H1 (cell line): ENCODE measurements around the gene SNHG17. TPM values are rescaled to one million over a fixed set of nuclear protein-coding genes. Genes with fewer than 3 reads are reported as not detected.

Experiments
- CTCF ChIA-PET: fragments of 300-600 bp; sonication (Branson Sonifier 250); formaldehyde crosslinking; loops from one replicate; lab custom pipeline; 2021; ENCODE audit not compliant: partially characterized antibody; lab: Charles Lee
- POLR2A ChIA-PET: fragments of 300-600 bp; sonication (Branson Sonifier 250); formaldehyde crosslinking; loops from one replicate; lab custom pipeline; 2021; ENCODE audit warnings: inconsistent platforms; ENCODE audit not compliant: partially characterized antibody; lab: Charles Lee
- DNase-seq, 2 experiments: peaks; one replicate each; pipeline versions ENCODE4 v3.0.0 to v3.0.0-alpha.2; 2010 to 2022; ENCODE audit warnings: low spot score in 2 of 2, low read depth in 1 of 2, mixed read lengths in 1 of 2
- FAIRE-seq: peaks from 2 replicates; lab custom pipeline; 2011; peaks lifted over from hg19 to GRCh38; lab: Jason Lieb, UNC
- H2AFZ ChIP-seq: 2 replicates; pipeline ENCODE4 v1.8.1; 2012; ENCODE audit warnings: low read length, inconsistent platforms
- H2AK5ac ChIP-seq: 2 replicates; pipeline ENCODE4 v1.6.1; 2013; ENCODE audit warnings: low read depth, low read length
- H2BK120ac ChIP-seq: replicated peaks from 2 replicates; pipeline ENCODE3; 2013; ENCODE audit warnings: low read depth, low read length, inconsistent platforms
- H2BK12ac ChIP-seq: 2 replicates; pipeline ENCODE4 v1.6.1; 2013; ENCODE audit warnings: low read depth, low read length
- H2BK15ac ChIP-seq: 2 replicates; pipeline ENCODE4 v1.6.1; 2013; ENCODE audit warnings: low read length
- H2BK20ac ChIP-seq: 2 replicates; pipeline ENCODE4 v1.6.1; 2013; ENCODE audit warnings: low read length
- H2BK5ac ChIP-seq: 2 replicates; pipeline ENCODE4 v1.6.1; 2013; ENCODE audit warnings: low read depth, low read length
- H3K14ac ChIP-seq: 2 replicates; pipeline ENCODE4 v1.6.1; 2013; ENCODE audit warnings: inconsistent platforms; ENCODE audit not compliant: insufficient read length
- H3K18ac ChIP-seq: 2 replicates; pipeline ENCODE4 v1.6.1; 2013; ENCODE audit warnings: low read length; ENCODE audit errors: extremely low read depth
- H3K23ac ChIP-seq: 2 replicates; pipeline ENCODE4 v1.6.1; 2013; ENCODE audit warnings: inconsistent platforms; ENCODE audit not compliant: insufficient read length
- H3K23me2 ChIP-seq: 2 replicates; pipeline ENCODE4 v1.6.1; 2013; ENCODE audit warnings: low read depth, low read length
- H3K27ac ChIP-seq: 2 replicates; pipeline ENCODE4 v1.6.1; 2011; ENCODE audit warnings: low read depth, low read length, inconsistent platforms
- H3K27me3 ChIP-seq, 4 experiments: replicated peaks in 1 of 4; 1 replicate in 1 of 4; 2 replicates in 3 of 4; pipeline versions ENCODE4 v1.6.1 to v1.8.1; 2011 to 2013; ENCODE audit warnings: low read length in 3 of 4, mild to moderate bottlenecking in 3 of 4, inconsistent platforms in 2 of 4, mixed read lengths in 2 of 4, moderate library complexity in 1 of 4; ENCODE audit not compliant: control insufficient read depth in 3 of 4, insufficient read depth in 3 of 4; ENCODE audit errors: extremely low read depth in 1 of 4
- H3K36me3 ChIP-seq, 4 experiments: 2 replicates each; pipeline versions ENCODE4 v1.6.1 to v1.8.1; 2011 to 2013; ENCODE audit warnings: mild to moderate bottlenecking in 4 of 4, low read length in 3 of 4, moderate library complexity in 2 of 4, control low read depth in 1 of 4, inconsistent platforms in 1 of 4; ENCODE audit not compliant: insufficient read depth in 4 of 4, control insufficient read depth in 2 of 4
- H3K4ac ChIP-seq: replicated peaks from 2 replicates; pipeline ENCODE3; 2013; ENCODE audit warnings: low read length, low read depth, mixed read lengths, inconsistent platforms; ENCODE audit not compliant: insufficient read length
- H3K4me1 ChIP-seq, 4 experiments: replicated peaks in 1 of 4; 1 replicate in 1 of 4; 2 replicates in 3 of 4; pipeline versions ENCODE4 v1.6.1 to v1.8.1; 2011 to 2013; ENCODE audit warnings: low read length in 3 of 4, inconsistent platforms in 2 of 4, mixed read lengths in 1 of 4; ENCODE audit not compliant: insufficient read depth in 4 of 4, control insufficient read depth in 3 of 4
- H3K4me2 ChIP-seq, 2 experiments: 2 replicates each; pipeline versions ENCODE4 v1.6.1 to v1.8.1; 2011 to 2013; ENCODE audit warnings: low read depth in 2 of 2, low read length in 2 of 2, control low read depth in 1 of 2, inconsistent platforms in 1 of 2, mild to moderate bottlenecking in 1 of 2; ENCODE audit not compliant: insufficient read depth in 1 of 2
- H3K4me3 ChIP-seq, 4 experiments: fragments of 200-600, 300-600 bp in 1 of 4; sonication (generic), shearing (Covaris generic), sonication (Bioruptor Twin) in 1 of 4; 2 replicates each; pipeline versions ENCODE4 v1.5.1 to v1.8.1; 2011 to 2016; ENCODE audit warnings: low read length in 4 of 4, low read depth in 3 of 4, control low read depth in 2 of 4, inconsistent platforms in 2 of 4, mild to moderate bottlenecking in 2 of 4, mixed read lengths in 1 of 4, moderate library complexity in 1 of 4; ENCODE audit not compliant: insufficient read depth in 2 of 4; ENCODE audit errors: extremely low read depth in 1 of 4
- H3K56ac ChIP-seq: replicated peaks from 2 replicates; pipeline ENCODE3; 2013; ENCODE audit warnings: low read depth, mild to moderate bottlenecking, mixed read lengths, low read length, inconsistent platforms; ENCODE audit not compliant: insufficient read length
- H3K79me1 ChIP-seq: 2 replicates; pipeline ENCODE4 v1.6.1; 2013; ENCODE audit warnings: low read depth, low read length, control low read depth
- H3K79me2 ChIP-seq, 2 experiments: 2 replicates each; pipeline versions ENCODE4 v1.6.1 to v1.8.1; 2012 to 2013; ENCODE audit warnings: low read length in 2 of 2, mild to moderate bottlenecking in 2 of 2, inconsistent platforms in 1 of 2; ENCODE audit not compliant: insufficient read depth in 2 of 2, control insufficient read depth in 1 of 2
- H3K9ac ChIP-seq, 4 experiments: replicated peaks in 1 of 4; 1 replicate in 1 of 4; 2 replicates in 3 of 4; pipeline versions ENCODE4 v1.6.1 to v1.8.1; 2011 to 2013; ENCODE audit warnings: low read depth in 3 of 4, low read length in 3 of 4, control low read depth in 2 of 4, mild to moderate bottlenecking in 2 of 4, moderate library complexity in 2 of 4, inconsistent platforms in 1 of 4; ENCODE audit errors: extremely low read depth in 1 of 4
- H3K9me3 ChIP-seq, 2 experiments: 2 replicates each; pipeline versions ENCODE4 v1.6.1 to v1.8.1; 2012 to 2013; ENCODE audit warnings: mild to moderate bottlenecking in 2 of 2, moderate library complexity in 2 of 2, control low read depth in 1 of 2, inconsistent platforms in 1 of 2, low read depth in 1 of 2, low read length in 1 of 2, mixed read lengths in 1 of 2; ENCODE audit not compliant: insufficient read depth in 2 of 2
- H4K20me1 ChIP-seq, 2 experiments: replicated peaks in 1 of 2; 2 replicates each; pipeline versions ENCODE3 to v1.8.1; 2011 to 2013; ENCODE audit warnings: inconsistent platforms in 2 of 2, low read length in 2 of 2, mild to moderate bottlenecking in 1 of 2; ENCODE audit not compliant: insufficient read depth in 2 of 2, control insufficient read depth in 1 of 2
- H4K5ac ChIP-seq: 2 replicates; pipeline ENCODE4 v1.6.1; 2013; ENCODE audit warnings: low read length, low read depth, mixed read lengths, inconsistent platforms; ENCODE audit not compliant: insufficient read length
- H4K8ac ChIP-seq: 2 replicates; pipeline ENCODE4 v1.8.0; 2013; ENCODE audit warnings: mild to moderate bottlenecking, moderate library complexity, low read length, inconsistent platforms; ENCODE audit not compliant: insufficient read depth; ENCODE audit errors: extremely low read depth
- H4K91ac ChIP-seq: replicated peaks from 2 replicates; pipeline ENCODE3; 2013; ENCODE audit warnings: low read length, mixed read lengths, inconsistent platforms; ENCODE audit not compliant: insufficient read length
- CBX5 ChIP-seq: fragments of 300-800, 300-1000 bp; sonication (generic); IDR thresholded peaks from 2 replicates; pipeline ENCODE4 v1.7.1; 2016; ENCODE audit warnings: antibody characterized with exemption, low read length, low read depth
- CREB1 ChIP-seq: IDR thresholded peaks from 2 replicates; pipeline ENCODE4 v1.6.1; 2012; ENCODE audit warnings: inconsistent platforms
- KDM4A ChIP-seq: IDR thresholded peaks from one replicate; pipeline ENCODE4 v1.7.1; 2012; ENCODE audit warnings: low read depth, mild to moderate bottlenecking, moderate library complexity, low read length, inconsistent platforms; ENCODE audit not compliant: severe bottlenecking
- POLR2AphosphoS5 ChIP-seq: IDR thresholded peaks from 2 replicates; pipeline ENCODE4 v1.6.1; 2011; ENCODE audit warnings: low read depth, low read length
- SIN3A ChIP-seq, 2 experiments: IDR thresholded peaks in 1 of 2; conservative IDR thresholded peaks in 1 of 2; 2 replicates each; pipeline ENCODE4 v1.6.1; 2011 to 2012; ENCODE audit warnings: low read length in 2 of 2, improper control_type of control experiment in 1 of 2, low read depth in 1 of 2, mild to moderate bottlenecking in 1 of 2
- WGBS, 2 experiments: shearing (Covaris generic) in 1 of 2; methylation state at CpG; one replicate each; pipeline versions ENCODE4 v1.1.6 to v1.1.7; 2013 to 2015; ENCODE audit warnings: low lambda C conversion rate in 2 of 2, mixed read lengths in 2 of 2, inconsistent platforms in 1 of 2, low coverage in 1 of 2, missing lambda C conversion rate in 1 of 2; ENCODE audit not compliant: insufficient replicate concordance in 2 of 2, insufficient coverage in 1 of 2, insufficient read length in 1 of 2; ENCODE audit errors: extremely low coverage in 1 of 2, missing lambda C conversion rate in 1 of 2; 5-methylcytosine and 5-hydroxymethylcytosine counted together
- polyA plus RNA-seq, 7 experiments: library from polyadenylated mRNA; depleted of rRNA in 3 of 7; stranded (reverse) in 5 of 7; unstranded in 2 of 7; fragments of >200 nt in 5 of 7; fragments of 200-250 nt in 2 of 7; gene quantifications; 1 replicate in 5 of 7; 2 replicates in 1 of 7; 4 replicates in 1 of 7; pipeline versions ENCODE4 v1.2.1 to v1.2.3, GENCODE V29; 2011 to 2013; ENCODE audit warnings: missing spikeins in 2 of 7, mixed read lengths in 2 of 7
- total RNA-seq: library from RNA; stranded (reverse); fragmentation: NEBNext Ultra II Directional; extraction: Animal tissue kit (Norgen Biotek cat#: 25700); gene quantifications from 2 replicates; pipeline ENCODE4 v1.2.1, GENCODE V29; 2021

SNHG17 gene
- total and polyA plus RNA-seq, 2 of the 8 experiments (the other 6 are each of a cell fraction or from before 2014, with no cell fraction given), result 59.4 to 59.8 TPM

DNA sequence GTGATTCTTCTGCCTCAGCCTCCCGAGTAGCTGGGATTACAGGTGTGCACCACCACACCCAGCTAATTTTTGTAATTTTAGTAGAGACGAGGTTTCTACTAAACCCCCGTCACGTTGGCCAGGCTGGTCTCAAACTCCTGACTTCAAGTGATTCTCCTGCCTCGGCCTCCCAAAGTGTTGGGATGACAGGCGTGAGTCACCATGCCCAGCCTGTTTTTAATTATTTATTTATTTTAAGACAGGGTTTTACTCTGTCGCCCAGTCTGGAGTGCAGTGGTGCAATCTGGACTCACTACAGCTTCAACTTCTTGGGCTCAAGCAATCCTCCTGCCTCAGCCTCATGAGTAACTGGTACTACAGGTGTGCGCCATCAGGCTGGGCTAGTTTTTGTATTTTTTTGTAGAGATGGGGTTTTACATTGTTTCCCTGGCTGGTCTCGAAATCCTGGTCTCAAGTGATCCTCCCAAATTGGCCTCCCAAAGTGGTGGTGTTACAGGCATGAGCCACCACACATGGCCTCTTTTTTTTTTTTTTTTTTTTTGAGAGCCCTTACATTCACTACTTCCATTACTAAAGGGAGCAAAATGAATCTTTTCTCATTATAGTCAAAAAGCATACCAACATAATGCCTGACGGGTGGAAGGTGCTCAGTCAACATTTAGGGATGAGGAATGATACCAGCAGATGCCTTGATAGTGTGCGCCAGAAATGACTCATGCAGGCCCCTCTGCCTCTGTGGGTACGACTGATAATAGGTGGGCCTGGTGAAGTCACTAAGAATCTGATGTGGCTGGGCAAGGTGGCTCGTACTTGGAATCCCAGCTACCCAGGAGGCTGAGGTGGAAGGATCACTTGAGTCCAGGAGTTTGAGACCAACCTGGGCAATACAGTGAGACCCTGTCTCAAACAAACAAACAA, 19.7 kb upstream of the SNHG17 start:
- Histone ChIP-seq H3K9ac (no peak overlapping the region), H4K91ac (no peak overlapping the region), H2BK15ac (no peak overlapping the region), H3K9me3 (no peaks in the 10 kb centered on the region), H2AFZ (no peak overlapping the region), H2BK20ac (no peak overlapping the region), H4K20me1 (no peaks in the 10 kb centered on the region), H4K5ac (no peak overlapping the region), H3K4me2 (no peak overlapping the region), H3K4ac (no peak overlapping the region), H3K36me3 (peaks cover 0 to 7% (median 2%) of the 10 kb centered on the region in 4 experiments; a peak in 3 of 8 replicates), H3K27ac (no peak overlapping the region), H3K56ac (no peak overlapping the region), H3K79me2 (no peaks in the 10 kb centered on the region), H4K8ac (no peak overlapping the region), H3K27me3 (no peaks in the 10 kb centered on the region), H2BK120ac (no peak overlapping the region), H3K4me1 (no peaks in the 10 kb centered on the region), H2BK5ac (no peak overlapping the region)
- POLR2A ChIA-PET, result interaction anchor here (0.8 to 15.7 kb wide), 2 partner anchors 17 to 23 kb away, joined by 3 to 285 read pairs; partner anchors contain the start of gene SNHG17
- CTCF ChIA-PET, result interaction anchor here (1.3 to 2.7 kb wide), 6 partner anchors 9 to 20 kb away, joined by 3 to 19 read pairs (median 6); partner anchors contain the start of genes RALGAPB and SNHG17
- no peak for FAIRE-seq
- no peak for TF ChIP-seq KDM4A
- TF ChIP-seq SIN3A (conservative IDR thresholded peaks at IDR 0.05 in 1 of 2, IDR thresholded peaks at IDR 0.05 in 1 of 2; ENCODE audit: low read depth in 1 of 2, low read length in 2 of 2), result no peak
- no peak for TF ChIP-seq CBX5
- TF ChIP-seq POLR2AphosphoS5, result no peak
- TF ChIP-seq CREB1, result no peak
- TF ChIP-seq, all 59 proteins: peak for 0
- 87% methylated on average over 13 of the region's 13 CpGs; no CpG with 5 or more reads in 1 of the 2 experiments for WGBS, 2 experiments
- Histone ChIP-seq H2AK5ac (no peak overlapping the region), H3K18ac (no peak overlapping the region), H2BK12ac (no peak overlapping the region), H3K23me2 (no peaks in the 10 kb centered on the region), H3K4me3 (no peak overlapping the region), H3K14ac (no peak overlapping the region), H3K79me1 (no peaks in the 10 kb centered on the region), H3K23ac (no peak overlapping the region)
- no peak for DNase-seq
